NCI-H526 (cell line): Measurements from ENCODE around the gene EIF4E2.
"Not testable (repeated sequence)": the region's sequence is repeated elsewhere in the genome, so short reads cannot be mapped to it uniquely, and the experiment has no call there.

Experiments
- DNase-seq, 2 experiments: peaks; one replicate each; lab custom pipeline; 2025; lab: John Stamatoyannopoulos, UW

Gene EIF4E2

GRCh38 chr2:232522623-232523401 is 27.7 kb upstream of the EIF4E2 start:
- DNase-seq: peak in 1 of 2 experiments; percentile 26

- DNase-seq: peak in 1 of 2 experiments; percentile 44
Observed at GRCh38 chr2:232523402-232523681, 27.1 kb upstream of the EIF4E2 start.

- DNase-seq: peak; percentile 40 to 82
Observed at GRCh38 chr2:232523682-232524597, 26.5 kb upstream of the EIF4E2 start.

- DNase-seq: no peak
Observed at GRCh38 chr2:232524771-232525170, 25.7 kb upstream of the EIF4E2 start.

GRCh38 chr2:232525199-232525598 is 25.3 kb upstream of the EIF4E2 start:
- DNase-seq: no peak

DNA sequence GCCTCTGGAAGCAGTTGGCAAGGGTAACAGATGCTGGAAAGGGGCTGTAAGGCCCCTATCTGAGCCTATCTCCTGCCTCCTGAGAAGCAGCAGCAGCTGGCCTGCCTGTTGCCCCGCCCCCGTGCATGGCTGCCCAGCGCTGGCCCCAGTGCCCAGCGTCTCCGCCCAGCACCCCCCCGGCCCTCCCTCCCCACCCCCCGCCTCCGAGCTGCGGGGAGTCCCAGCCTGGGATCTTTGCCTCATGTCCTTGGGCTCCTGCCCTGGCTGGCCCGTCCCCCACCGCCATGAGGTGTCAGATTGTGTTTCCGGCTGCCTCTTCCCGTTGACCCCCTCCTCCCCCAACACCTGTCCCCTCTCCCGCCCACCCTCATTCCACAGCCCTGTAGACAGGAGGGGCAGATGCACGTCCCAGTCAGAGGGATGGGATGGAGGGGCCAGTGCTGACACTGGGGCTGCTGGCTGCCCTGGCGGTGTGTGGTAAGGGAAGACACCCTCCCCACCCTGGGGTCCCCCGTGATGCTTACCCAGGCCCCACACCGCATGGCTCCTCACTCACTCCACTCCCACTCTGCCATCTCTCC is 24.6 kb upstream of the EIF4E2 start, which contains the start of gene CHRND:
CHRND (plus strand) TSS at position 370 of the 581 bp plus-strand sequence; CDS start at position 426, 56 bp downstream.
- peak in 1 of 2 experiments; percentile 16 for DNase-seq

- DNase-seq: no peak
Observed at GRCh38 chr2:232526372-232526941, 24.0 kb upstream of the EIF4E2 start.

GRCh38 chr2:232527905-232528470 is 22.5 kb upstream of the EIF4E2 start:
- DNase-seq: no peak

DNA sequence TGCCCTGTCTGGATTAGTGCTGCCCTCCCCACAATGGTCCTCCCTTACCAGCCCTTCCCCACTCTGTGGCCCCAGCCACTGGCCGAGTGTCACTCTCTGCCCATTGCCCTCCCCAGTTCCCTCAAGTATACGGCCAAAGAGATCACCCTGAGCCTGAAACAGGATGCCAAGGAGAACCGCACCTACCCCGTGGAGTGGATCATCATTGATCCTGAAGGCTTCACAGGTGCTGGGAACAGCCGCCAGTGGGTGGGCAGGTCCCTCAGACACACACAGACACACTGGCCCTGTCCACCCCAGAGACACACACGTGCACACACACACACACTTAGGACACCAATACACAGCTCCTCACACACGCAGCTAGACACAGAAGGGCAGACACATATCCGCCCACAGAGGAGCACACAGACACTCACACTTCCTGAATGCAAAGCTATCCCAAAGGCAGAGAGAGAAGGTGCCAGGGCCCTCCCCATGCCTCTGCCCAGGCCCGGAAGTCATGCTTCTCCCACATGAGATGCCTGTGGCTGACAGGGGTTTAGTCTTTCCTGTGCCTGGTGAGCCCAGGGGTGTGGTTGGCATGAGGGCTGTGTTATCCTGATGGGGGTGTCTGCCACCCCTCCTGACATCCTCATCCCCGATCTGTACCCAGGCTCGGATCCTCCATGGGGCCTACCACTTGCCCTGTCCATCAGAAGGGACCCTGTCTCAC is 21.6 kb upstream of the EIF4E2 start:
- no peak for DNase-seq

- no peak for DNase-seq
Observed at GRCh38 chr2:232529806-232530547, 20.5 kb upstream of the EIF4E2 start.

DNA sequence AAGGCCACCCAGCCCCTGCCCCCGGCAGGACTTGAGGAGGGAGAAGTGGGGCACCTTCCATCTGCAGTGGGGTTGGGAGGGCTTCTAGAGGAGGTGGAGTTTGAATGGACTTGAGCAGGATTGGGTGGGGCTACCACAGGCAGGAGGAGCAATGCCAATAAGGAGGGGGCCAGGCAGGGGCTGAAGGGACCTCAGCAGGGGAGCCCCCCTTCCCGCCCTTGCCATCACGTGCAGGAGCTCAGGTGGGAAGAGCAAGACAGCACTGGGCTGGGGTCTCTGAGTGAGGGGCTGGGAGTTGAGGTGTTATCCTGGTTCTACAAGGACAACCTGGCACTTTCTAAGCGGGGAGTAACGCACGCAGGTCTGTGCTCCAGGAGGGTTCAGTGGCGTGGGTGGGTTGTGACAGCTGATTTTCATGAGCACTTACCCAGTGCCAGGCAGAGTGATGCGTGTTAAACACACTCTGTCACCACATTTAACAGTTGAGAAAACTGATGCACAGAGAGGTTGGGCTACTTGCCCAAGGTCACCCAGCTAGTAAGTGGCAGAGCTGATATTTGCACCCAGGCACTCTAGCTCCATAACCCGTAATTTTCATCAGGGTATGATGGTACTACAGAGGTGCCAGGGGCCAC is 19.7 kb upstream of the EIF4E2 start:
- no peak for DNase-seq

DNA sequence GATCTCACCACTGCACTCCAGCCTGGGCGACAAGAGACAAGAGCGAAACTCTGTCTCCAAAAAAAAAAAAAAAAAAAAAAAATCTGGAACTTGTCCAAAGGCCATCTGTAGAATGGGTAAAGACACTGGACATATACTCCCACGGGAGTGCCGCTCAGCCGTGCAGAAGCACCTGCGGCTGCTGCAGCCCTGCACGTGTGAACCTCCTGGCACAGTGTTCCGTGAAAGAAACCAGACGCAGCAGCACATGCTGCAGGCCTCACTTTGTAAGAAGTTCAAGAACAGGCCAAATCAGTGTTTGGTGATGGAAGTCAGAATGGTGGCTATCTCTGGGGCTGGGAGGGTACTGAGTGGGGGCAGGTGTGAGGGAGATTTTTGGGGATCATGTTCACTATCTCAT is 18.1 kb upstream of the EIF4E2 start:
- no peak for DNase-seq

DNA sequence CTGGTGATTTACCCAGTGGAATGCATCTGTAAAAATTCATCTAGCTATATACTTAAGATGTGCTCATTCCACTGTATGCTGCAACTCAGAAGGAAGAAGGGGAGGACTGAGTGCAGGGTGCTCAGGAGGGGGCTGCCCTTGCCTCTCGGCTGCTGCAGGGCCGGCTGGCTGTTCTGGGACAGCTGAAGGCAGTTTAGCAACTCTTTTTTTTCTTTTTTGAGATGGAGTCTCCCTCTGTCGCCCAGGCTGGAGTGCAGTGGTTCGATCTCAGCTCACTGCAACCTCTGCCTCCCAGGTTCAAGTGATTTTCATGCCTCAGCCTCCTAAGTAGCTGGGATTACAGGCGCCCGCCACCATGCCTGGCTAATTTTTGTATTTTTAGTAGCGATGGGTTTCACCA is 17.7 kb upstream of the EIF4E2 start:
- DNase-seq: not testable (repeated sequence)

DNA sequence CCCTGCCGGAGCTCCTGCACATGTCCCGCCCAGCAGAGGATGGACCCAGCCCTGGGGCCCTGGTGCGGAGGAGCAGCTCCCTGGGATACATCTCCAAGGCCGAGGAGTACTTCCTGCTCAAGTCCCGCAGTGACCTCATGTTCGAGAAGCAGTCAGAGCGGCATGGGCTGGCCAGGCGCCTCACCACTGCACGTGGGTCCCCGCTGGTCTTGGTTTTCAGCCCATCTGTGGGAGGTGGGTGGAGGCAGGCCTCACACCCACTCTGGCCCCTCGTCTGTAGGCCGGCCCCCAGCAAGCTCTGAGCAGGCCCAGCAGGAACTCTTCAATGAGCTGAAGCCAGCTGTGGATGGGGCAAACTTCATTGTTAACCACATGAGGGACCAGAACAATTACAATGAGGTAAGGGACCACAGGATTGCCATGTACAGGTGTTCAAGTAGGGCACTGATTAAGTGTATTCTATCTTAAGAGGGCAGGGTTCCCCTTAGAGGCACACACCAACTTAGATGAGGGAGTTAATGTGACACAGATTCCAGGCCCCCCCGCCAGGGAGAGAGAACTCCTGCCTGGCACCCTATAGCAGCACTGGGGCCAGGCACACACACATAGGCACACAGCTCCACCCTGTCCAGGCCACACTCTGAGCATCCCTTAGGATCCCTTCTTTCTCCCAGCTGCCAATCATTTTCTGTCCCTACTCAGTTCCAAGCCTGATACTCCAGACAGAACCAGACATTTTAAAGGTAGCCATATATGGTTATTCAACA is 16.4 kb upstream of the EIF4E2 start:
- DNase-seq: no peak

GRCh38 chr2:232534940-232535651 is 15.4 kb upstream of the EIF4E2 start:
- DNase-seq: no peak

DNA sequence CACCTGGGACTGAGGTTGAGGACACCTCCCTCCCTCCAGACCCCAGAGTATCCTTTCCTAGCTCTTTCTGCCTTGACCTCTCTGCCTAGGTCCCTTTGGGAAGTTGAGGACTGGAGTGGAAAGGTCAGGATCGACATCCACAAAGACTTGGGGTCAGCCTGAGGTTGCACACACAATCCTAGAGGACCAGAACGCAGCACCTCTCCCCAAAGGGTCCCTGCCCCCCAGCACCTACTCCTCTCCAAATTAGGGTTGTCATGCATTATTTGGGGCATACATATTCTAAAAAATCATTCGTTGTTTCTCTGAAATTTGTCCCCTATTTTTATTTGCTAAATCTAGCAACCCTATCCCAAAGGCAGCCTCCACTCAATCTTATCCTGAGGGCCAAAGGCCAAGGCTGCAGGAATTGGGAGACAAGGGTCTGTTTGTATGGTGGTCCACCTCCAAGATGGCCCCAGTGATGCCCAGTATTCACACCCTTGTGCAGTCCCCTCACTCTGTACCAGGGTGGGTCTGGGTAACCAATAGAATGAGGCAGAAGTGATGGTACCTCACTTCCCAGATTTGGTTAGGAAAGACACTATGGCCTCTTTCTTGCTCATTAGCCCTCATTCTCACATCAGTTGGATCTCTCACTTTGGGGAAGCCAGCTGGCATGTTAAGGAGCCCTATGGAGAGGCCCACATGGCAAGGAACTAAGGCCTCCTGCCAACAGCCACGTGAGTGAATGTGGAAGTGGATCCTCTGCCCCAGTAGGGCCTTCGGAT is 14.5 kb upstream of the EIF4E2 start:
- DNase-seq: no peak

DNA sequence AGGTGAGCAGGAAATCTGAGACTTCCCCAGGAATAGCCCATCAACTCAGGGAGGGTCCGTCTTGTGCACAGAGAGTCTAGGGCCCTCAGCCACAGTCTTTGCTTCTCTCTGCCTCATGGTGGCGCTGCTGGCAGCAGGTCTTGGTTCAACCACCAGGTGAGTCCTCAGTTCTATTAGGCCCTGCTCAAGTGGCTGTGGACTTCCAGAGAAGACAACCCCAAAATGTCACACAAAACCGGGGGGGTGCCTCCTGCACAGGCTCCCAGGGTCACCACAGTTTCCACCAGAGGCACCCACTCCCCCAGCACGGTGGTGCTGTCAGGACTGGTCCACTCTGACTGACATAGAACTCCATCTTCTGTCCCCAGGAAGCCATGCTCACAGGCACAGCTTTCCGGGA is 13.4 kb upstream of the EIF4E2 start:
- DNase-seq: peak; percentile 7 to 57

GRCh38 chr2:232537499-232537898 is 13.0 kb upstream of the EIF4E2 start:
- no peak for DNase-seq
